ENCODE measurements around the gene CEP85L. TPM values are rescaled to one million over a fixed set of nuclear protein-coding genes. Genes with fewer than 3 reads are reported as not detected.

Gene CEP85L
- total RNA-seq, 1 donor from 2014 or later = 12.6 TPM

- Mint-ChIP-seq H3K4me3 (no peak overlapping the region), H3K4me1 (peaks cover 5% of the 10 kb centered on the region), H3K36me3 (no peaks in the 10 kb centered on the region), H3K27ac (no peak overlapping the region), H3K27me3 (ENCODE audit: insufficient read depth, low read depth) (peaks cover 2% of the 10 kb centered on the region), H3K9me3 (no peaks in the 10 kb centered on the region)
- H3K9ac ChIP-seq = no peak overlapping the region
- H3K36me3 ChIP-seq = no peaks in the 10 kb centered on the region
- H3K4me3 ChIP-seq = no peak overlapping the region
- H3K27me3 ChIP-seq = no peaks in the 10 kb centered on the region
- H3F3A ChIP-seq (ENCODE audit: low read depth) = no peaks in the 10 kb centered on the region
- TF ChIP-seq EZH2 (IDR thresholded peaks at IDR 0.05) (no peak), CTCF (IDR thresholded peaks at IDR 0.05) (no peak), EZH2phosphoT487 (IDR thresholded peaks at IDR 0.05) (no peak)
- H3K4me1 ChIP-seq = no peaks in the 10 kb centered on the region
- no peaks in the 10 kb centered on the region for H4K20me1 ChIP-seq (ENCODE audit: low read depth)
- no peak for DNase-seq (ENCODE audit: low spot score)
- H3K4me2 ChIP-seq = no peak overlapping the region
- no peaks in the 10 kb centered on the region for H3K9me3 ChIP-seq (ENCODE audit: low read depth)
- no peaks in the 10 kb centered on the region for H3K79me2 ChIP-seq (ENCODE audit: low read depth)
- H2AFZ ChIP-seq (replicated peaks) = no peak overlapping the region
- H3K27ac ChIP-seq = no peak overlapping the region
These were observed 12.1 kb downstream of the CEP85L start for GRCh38 chr6:118639054-118639964.

- Histone ChIP-seq H4K20me1 (ENCODE audit: low read depth) (no peaks in the 10 kb centered on the region), H3K27ac (no peak overlapping the region), H3K9me3 (ENCODE audit: low read depth) (no peaks in the 10 kb centered on the region), H3K36me3 (no peaks in the 10 kb centered on the region), H3K9ac (no peak overlapping the region), H3K79me2 (ENCODE audit: low read depth) (no peaks in the 10 kb centered on the region), H3K27me3 (no peaks in the 10 kb centered on the region), H3K4me2 (no peak overlapping the region), H3K4me3 (no peak overlapping the region), H3K4me1 (no peaks in the 10 kb centered on the region), H3F3A (ENCODE audit: low read depth) (no peaks in the 10 kb centered on the region), H2AFZ (replicated peaks) (no peak overlapping the region)
- Mint-ChIP-seq H3K4me1 (no peaks in the 10 kb centered on the region), H3K27me3 (ENCODE audit: insufficient read depth, low read depth) (peaks cover 2% of the 10 kb centered on the region), H3K4me3 (no peak overlapping the region), H3K9me3 (no peaks in the 10 kb centered on the region), H3K27ac (no peak overlapping the region), H3K36me3 (no peaks in the 10 kb centered on the region)
- DNase-seq (ENCODE audit: low spot score) = no peak
- TF ChIP-seq EZH2phosphoT487 (IDR thresholded peaks at IDR 0.05) = no peak
- no peak for TF ChIP-seq CTCF (IDR thresholded peaks at IDR 0.05)
- TF ChIP-seq EZH2 (IDR thresholded peaks at IDR 0.05) = no peak
These were observed 13.1 kb downstream of the CEP85L start for GRCh38 chr6:118638288-118638687.

- TF ChIP-seq EZH2 (IDR thresholded peaks at IDR 0.05) = no peak
- TF ChIP-seq CTCF (IDR thresholded peaks at IDR 0.05) = no peak
- TF ChIP-seq EZH2phosphoT487 (IDR thresholded peaks at IDR 0.05) = no peak
- no peaks in the 10 kb centered on the region for H3K36me3 ChIP-seq
- no peak overlapping the region for H3K27ac ChIP-seq
- no peak for DNase-seq (ENCODE audit: low spot score)
- no peak overlapping the region for H3K4me2 ChIP-seq
- no peaks in the 10 kb centered on the region for H3K27me3 ChIP-seq
- no peaks in the 10 kb centered on the region for H3K9me3 ChIP-seq (ENCODE audit: low read depth)
- Mint-ChIP-seq H3K4me1 (no peaks in the 10 kb centered on the region), H3K27ac (no peak overlapping the region), H3K4me3 (no peak overlapping the region), H3K9me3 (no peaks in the 10 kb centered on the region), H3K36me3 (peaks cover 8% of the 10 kb centered on the region), H3K27me3 (ENCODE audit: insufficient read depth, low read depth) (peaks cover 2% of the 10 kb centered on the region)
- H3K4me3 ChIP-seq = no peak overlapping the region
- no peak overlapping the region for H2AFZ ChIP-seq (replicated peaks)
- no peaks in the 10 kb centered on the region for H4K20me1 ChIP-seq (ENCODE audit: low read depth)
- H3K4me1 ChIP-seq = no peaks in the 10 kb centered on the region
- H3K79me2 ChIP-seq (ENCODE audit: low read depth) = no peaks in the 10 kb centered on the region
- no peaks in the 10 kb centered on the region for H3F3A ChIP-seq (ENCODE audit: low read depth)
- H3K9ac ChIP-seq = no peak overlapping the region
These were observed 15.3 kb downstream of the CEP85L start for GRCh38 chr6:118635909-118636735.
